Measurements from ENCODE around the gene PTPN3. TPM values are rescaled to one million over a fixed set of nuclear protein-coding genes. Genes with fewer than 3 reads are reported as not detected.

The PTPN3 gene
- total RNA-seq, 2 donors from 2014 or later: 23.6 to 26.7 TPM

GRCh38 chr9:109450346-109450745 is 47.8 kb downstream of the PTPN3 start:
- H3K9me3 ChIP-seq: no peaks in the 10 kb centered on the region
- no peaks in the 10 kb centered on the region for H3K4me1 ChIP-seq
- no peak for DNase-seq
- no peaks in the 10 kb centered on the region for H3K36me3 ChIP-seq
- H3K9ac ChIP-seq (ENCODE audit: low read depth in 2 of 2, low read length in 2 of 2): no peak overlapping the region
- H3K27ac ChIP-seq: no peak overlapping the region
- intact Hi-C loops (cut with DNase I): no loop called here
- no peak overlapping the region for H3K4me3 ChIP-seq
- no peak for TF ChIP-seq CTCF (IDR thresholded peaks at IDR 0.05)
- no peaks in the 10 kb centered on the region for H3K27me3 ChIP-seq

GRCh38 chr9:109449036-109449798 is 48.9 kb downstream of the PTPN3 start:
- H3K4me1 ChIP-seq: no peaks in the 10 kb centered on the region
- intact Hi-C loops (cut with DNase I): no loop called here
- no peak overlapping the region for H3K4me3 ChIP-seq
- no peak overlapping the region for H3K9ac ChIP-seq (ENCODE audit: low read depth in 2 of 2, low read length in 2 of 2)
- no peak for TF ChIP-seq CTCF (IDR thresholded peaks at IDR 0.05)
- no peak for DNase-seq
- H3K9me3 ChIP-seq: no peaks in the 10 kb centered on the region
- H3K36me3 ChIP-seq: no peaks in the 10 kb centered on the region
- H3K27ac ChIP-seq: no peak overlapping the region
- H3K27me3 ChIP-seq: no peaks in the 10 kb centered on the region

- H3K27me3 ChIP-seq: no peaks in the 10 kb centered on the region
- no peak overlapping the region for H3K9ac ChIP-seq (ENCODE audit: low read depth in 2 of 2, low read length in 2 of 2)
- no peaks in the 10 kb centered on the region for H3K9me3 ChIP-seq
- no peak for TF ChIP-seq CTCF (IDR thresholded peaks at IDR 0.05)
- H3K4me1 ChIP-seq: no peaks in the 10 kb centered on the region
- H3K4me3 ChIP-seq: no peak overlapping the region
- intact Hi-C loops (cut with DNase I): no loop called here
- no peak overlapping the region for H3K27ac ChIP-seq
- H3K36me3 ChIP-seq: no peaks in the 10 kb centered on the region
- DNase-seq: no peak
Measured at GRCh38 chr9:109448223-109448622, 49.9 kb downstream of the PTPN3 start.

GRCh38 chr9:109447329-109448076 is 50.6 kb downstream of the PTPN3 start:
- DNase-seq: no peak
- Histone ChIP-seq H3K27me3 (no peaks in the 10 kb centered on the region), H3K27ac (no peak overlapping the region), H3K36me3 (no peaks in the 10 kb centered on the region), H3K9me3 (no peaks in the 10 kb centered on the region), H3K9ac (ENCODE audit: low read depth in 2 of 2, low read length in 2 of 2) (no peak overlapping the region), H3K4me3 (no peak overlapping the region), H3K4me1 (no peaks in the 10 kb centered on the region)
- no peak for TF ChIP-seq CTCF (IDR thresholded peaks at IDR 0.05)
- intact Hi-C loops (cut with DNase I): no loop called here

DNA sequence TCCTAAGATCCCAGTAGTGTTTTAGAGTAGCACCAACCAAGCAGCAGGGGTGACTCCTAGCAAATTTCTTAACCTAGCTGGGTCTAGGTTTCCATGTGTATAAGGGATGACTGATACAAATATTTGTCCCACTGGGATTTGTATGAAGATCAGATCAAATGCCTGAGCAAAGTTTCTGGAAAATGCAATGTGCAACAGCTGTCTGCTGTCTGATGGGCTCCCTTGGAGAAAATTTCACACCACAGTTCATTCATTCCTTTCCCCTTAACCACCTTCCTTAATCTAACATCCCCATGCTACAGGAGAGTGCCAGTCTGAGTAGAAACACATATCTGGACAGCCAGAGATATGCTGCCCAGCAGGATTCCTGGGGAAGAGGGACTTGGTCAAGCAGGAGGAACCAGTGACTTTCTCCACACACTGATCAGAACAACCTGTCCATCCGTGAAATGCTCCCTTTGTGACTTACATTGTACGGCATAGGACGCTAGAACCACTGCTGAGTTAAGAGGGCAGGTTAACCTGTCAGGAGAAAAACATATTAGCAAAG is 53.3 kb downstream of the PTPN3 start:
- Histone ChIP-seq H3K27ac (no peak overlapping the region), H3K36me3 (no peaks in the 10 kb centered on the region), H3K4me1 (no peaks in the 10 kb centered on the region), H3K9me3 (no peaks in the 10 kb centered on the region), H3K9ac (ENCODE audit: low read depth in 2 of 2, low read length in 2 of 2) (no peak overlapping the region), H3K27me3 (no peaks in the 10 kb centered on the region), H3K4me3 (no peak overlapping the region)
- intact Hi-C loops (cut with DNase I): no loop called here
- no peak for DNase-seq
- no peak for TF ChIP-seq CTCF (IDR thresholded peaks at IDR 0.05)

Measured in colonic mucosa (tissue), 4 donors.